GM12801 (cell line): ENCODE results near the gene LTBP1.

Source experiments
- CTCF ChIP-seq: IDR thresholded peaks from one replicate; pipeline ENCODE4 v1.5.1; 2011; ENCODE audit warnings: control low read depth; ENCODE audit not compliant: insufficient read length; ENCODE audit errors: extremely low read depth

LTBP1 gene

GRCh38 chr2:33131749-33132148 lies 185.0 kb downstream of the LTBP1 start:
- no peak for TF ChIP-seq CTCF

GRCh38 chr2:33133454-33133952 lies 186.8 kb downstream of the LTBP1 start:
- no peak for TF ChIP-seq CTCF

GRCh38 chr2:33134086-33134771 lies 187.5 kb downstream of the LTBP1 start:
- no peak for TF ChIP-seq CTCF

- no peak for TF ChIP-seq CTCF
These were observed 188.2 kb downstream of the LTBP1 start for GRCh38 chr2:33134791-33135560.

GRCh38 chr2:33135645-33136044 lies 188.9 kb downstream of the LTBP1 start:
- no peak for TF ChIP-seq CTCF

- TF ChIP-seq CTCF = no peak
These were observed 189.3 kb downstream of the LTBP1 start for GRCh38 chr2:33136056-33136455.

- TF ChIP-seq CTCF = no peak
These were observed 189.8 kb downstream of the LTBP1 start for GRCh38 chr2:33136566-33136965.
